ENCODE measurements around the gene CXCR4. TPM values are rescaled to one million over a fixed set of nuclear protein-coding genes. Genes with fewer than 3 reads are reported as not detected.

CXCR4 gene
- 17.1 and 17.2 TPM in 2 replicates for total RNA-seq

DNA sequence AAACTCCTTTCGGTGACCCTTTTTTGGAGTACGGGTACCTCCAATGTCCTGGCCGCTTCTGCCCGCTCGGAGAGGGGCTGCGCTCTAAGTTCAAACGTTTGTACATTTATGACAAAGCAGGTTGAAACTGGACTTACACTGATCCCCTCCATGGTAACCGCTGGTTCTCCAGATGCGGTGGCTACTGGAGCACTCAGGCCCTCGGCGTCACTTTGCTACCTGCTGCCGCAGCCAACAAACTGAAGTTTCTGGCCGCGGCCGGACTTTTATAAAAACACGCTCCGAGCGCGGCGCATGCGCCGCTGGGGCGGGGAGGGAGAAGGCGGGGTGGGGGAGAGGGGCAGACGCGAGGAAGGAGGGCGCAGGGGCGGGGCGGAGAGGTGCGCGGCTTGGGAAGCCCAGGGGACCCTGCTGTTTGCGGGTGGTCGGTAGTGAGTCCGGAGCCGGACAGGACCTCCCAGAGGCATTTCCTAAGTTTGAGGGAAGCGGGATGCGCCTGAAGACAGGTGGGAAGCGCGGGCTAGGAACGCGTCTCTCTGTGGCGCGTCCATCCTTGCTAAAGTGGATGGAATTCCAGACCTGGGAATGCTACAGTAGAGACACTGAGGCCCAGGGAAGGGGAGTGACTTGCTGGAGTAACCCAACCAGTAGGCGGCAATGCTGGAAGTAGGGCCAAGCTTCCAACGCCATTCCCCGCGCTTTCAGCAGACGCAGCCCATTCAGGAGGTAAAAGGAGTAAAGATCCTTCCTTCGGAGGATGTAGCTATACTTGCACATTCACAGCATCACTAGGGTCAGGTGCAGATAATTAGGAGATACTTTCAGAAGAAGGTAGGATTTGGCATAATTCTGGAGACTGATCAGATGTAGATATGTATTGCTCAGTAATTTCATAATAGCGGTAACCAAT is at the start of gene CXCR4:
Gene CXCR4, minus strand, starts transcription at position 241 of the 910 bp plus-strand sequence. Its CDS starts 89 bp downstream, at position 152.

Other genes with a start within 250 kb of the CXCR4 start
- 32.8 and 34.6 TPM in 2 replicates for gene MCM6, start 241.7 kb downstream of the CXCR4 start, total RNA-seq
- 54.5 and 61.3 TPM in 2 replicates for gene DARS1, start 132.5 kb downstream of the CXCR4 start, total RNA-seq

All from mammary microvascular endothelial cell (primary cell).